HTR-8/SVneo (cell line): Measurements from ENCODE around the gene FLVCR2.
"Not testable (repeated sequence)": the region's sequence is repeated elsewhere in the genome, so short reads cannot be mapped to it uniquely, and the experiment has no call there.

Experiments used
- DNase-seq: peaks from one replicate; pipeline ENCODE4 v3.0.0; 2011; ENCODE audit warnings: low spot score, mixed read lengths; ENCODE audit not compliant: insufficient read length
- FAIRE-seq: peaks from 2 replicates; lab custom pipeline; 2011; peaks lifted over from hg19 to GRCh38; lab: Jason Lieb, UNC

FLVCR2 gene

GRCh38 chr14:75654127-75654732, 75.8 kb downstream of the FLVCR2 start:
- DNase-seq: peak; percentile 92
- FAIRE-seq: peak; percentile 94

- DNase-seq (no peak), FAIRE-seq (no peak)
Observed at GRCh38 chr14:75655235-75655634, 76.8 kb downstream of the FLVCR2 start.

GRCh38 chr14:75657331-75657730, 78.9 kb downstream of the FLVCR2 start:
- FAIRE-seq (no peak), DNase-seq (no peak)

- DNase-seq (no peak), FAIRE-seq (peak; percentile 23)
Observed at GRCh38 chr14:75658957-75659356, 80.5 kb downstream of the FLVCR2 start.

- DNase-seq: no peak
- no peak for FAIRE-seq
Observed at GRCh38 chr14:75660238-75660629, 81.8 kb downstream of the FLVCR2 start.

- DNase-seq: peak; percentile 100
- peak; percentile 100 for FAIRE-seq
Observed at GRCh38 chr14:75660630-75661498, 82.4 kb downstream of the FLVCR2 start, which contains the start of the genes ERG28 and TTLL5. TSS of gene ERG28 (minus strand) at chr14:75660876. CDS start at chr14:75657502, 3,374 bp downstream. TSS of gene TTLL5 (plus strand) at chr14:75661246. CDS start at chr14:75663150, 1,904 bp downstream.

- FAIRE-seq: no peak
- no peak for DNase-seq
Observed at GRCh38 chr14:75661499-75661814, 83.0 kb downstream of the FLVCR2 start.

GRCh38 chr14:75662966-75663365, 84.5 kb downstream of the FLVCR2 start:
- DNase-seq: no peak
- peak; percentile 49 for FAIRE-seq

GRCh38 chr14:75667099-75667765, 88.8 kb downstream of the FLVCR2 start:
- DNase-seq (no peak), FAIRE-seq (no peak)

GRCh38 chr14:75672605-75673192, 94.3 kb downstream of the FLVCR2 start:
- FAIRE-seq: no peak
- DNase-seq: no peak

- FAIRE-seq (peak; percentile 57), DNase-seq (no peak)
Observed at GRCh38 chr14:75673345-75674035, 95.1 kb downstream of the FLVCR2 start.

GRCh38 chr14:75675265-75675960, 97.0 kb downstream of the FLVCR2 start:
- peak; percentile 62 for FAIRE-seq
- DNase-seq: no peak

- FAIRE-seq: no peak
- no peak for DNase-seq
Observed at GRCh38 chr14:75685910-75686309, 107.5 kb downstream of the FLVCR2 start.

- peak; percentile 36 for FAIRE-seq
- DNase-seq: no peak
Observed at GRCh38 chr14:75689012-75689411, 110.6 kb downstream of the FLVCR2 start.

GRCh38 chr14:75690010-75690409, 111.6 kb downstream of the FLVCR2 start:
- DNase-seq: no peak
- no peak for FAIRE-seq

GRCh38 chr14:75695025-75695424, 116.6 kb downstream of the FLVCR2 start:
- FAIRE-seq: peak; percentile 38
- DNase-seq: not testable (repeated sequence)

- DNase-seq (no peak), FAIRE-seq (no peak)
Observed at GRCh38 chr14:75697386-75697785, 119.0 kb downstream of the FLVCR2 start.
